ENCODE measurements around the gene GALNS. TPM values are rescaled to one million over a fixed set of nuclear protein-coding genes. Genes with fewer than 3 reads are reported as not detected.

GALNS gene
- total RNA-seq, 1 experiment from 2014 or later: 34.1 TPM

DNA sequence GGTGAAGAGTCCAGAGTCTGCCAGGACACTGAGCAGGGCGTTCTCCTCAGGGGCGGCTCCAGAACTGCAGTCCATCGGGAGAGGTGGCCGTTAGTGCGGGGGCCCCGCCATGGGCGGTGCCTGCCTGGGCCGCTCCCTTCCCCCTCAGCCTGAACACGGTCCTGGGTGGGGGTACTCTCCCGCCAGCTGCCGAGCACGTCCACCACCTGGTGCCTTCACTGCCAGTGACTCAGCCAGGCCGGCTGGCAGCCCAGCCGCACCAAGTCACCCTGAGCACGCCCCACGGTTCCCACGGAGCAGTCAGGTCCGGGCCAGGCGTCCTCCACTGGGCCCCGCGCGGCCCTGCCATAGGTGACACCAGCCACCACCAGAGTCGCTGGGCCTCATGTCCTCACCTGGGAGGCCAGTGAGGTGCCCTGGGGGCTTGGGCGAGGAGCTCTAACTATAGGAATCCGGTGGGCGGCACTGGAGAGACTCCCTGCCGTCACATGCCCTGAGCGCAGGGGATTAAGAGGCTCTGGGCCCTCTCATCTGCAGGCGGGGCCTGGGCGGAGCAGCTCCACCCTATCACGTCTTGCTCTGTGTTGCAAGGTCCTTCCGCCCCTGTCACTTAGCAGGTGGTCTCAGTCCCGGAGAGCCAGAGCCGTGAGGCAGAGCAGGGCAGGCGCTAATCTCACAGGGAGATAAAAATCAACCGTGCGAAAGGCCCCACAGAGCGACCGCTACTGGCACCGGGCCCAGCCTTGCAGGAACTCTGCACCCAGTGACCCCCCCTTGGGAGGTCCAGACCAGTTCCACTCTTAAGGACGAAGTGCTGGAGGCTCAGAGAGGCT lies 86.1 kb downstream of the GALNS start:
- DNase-seq (ENCODE audit: low read depth): peak; percentile 70

DNA sequence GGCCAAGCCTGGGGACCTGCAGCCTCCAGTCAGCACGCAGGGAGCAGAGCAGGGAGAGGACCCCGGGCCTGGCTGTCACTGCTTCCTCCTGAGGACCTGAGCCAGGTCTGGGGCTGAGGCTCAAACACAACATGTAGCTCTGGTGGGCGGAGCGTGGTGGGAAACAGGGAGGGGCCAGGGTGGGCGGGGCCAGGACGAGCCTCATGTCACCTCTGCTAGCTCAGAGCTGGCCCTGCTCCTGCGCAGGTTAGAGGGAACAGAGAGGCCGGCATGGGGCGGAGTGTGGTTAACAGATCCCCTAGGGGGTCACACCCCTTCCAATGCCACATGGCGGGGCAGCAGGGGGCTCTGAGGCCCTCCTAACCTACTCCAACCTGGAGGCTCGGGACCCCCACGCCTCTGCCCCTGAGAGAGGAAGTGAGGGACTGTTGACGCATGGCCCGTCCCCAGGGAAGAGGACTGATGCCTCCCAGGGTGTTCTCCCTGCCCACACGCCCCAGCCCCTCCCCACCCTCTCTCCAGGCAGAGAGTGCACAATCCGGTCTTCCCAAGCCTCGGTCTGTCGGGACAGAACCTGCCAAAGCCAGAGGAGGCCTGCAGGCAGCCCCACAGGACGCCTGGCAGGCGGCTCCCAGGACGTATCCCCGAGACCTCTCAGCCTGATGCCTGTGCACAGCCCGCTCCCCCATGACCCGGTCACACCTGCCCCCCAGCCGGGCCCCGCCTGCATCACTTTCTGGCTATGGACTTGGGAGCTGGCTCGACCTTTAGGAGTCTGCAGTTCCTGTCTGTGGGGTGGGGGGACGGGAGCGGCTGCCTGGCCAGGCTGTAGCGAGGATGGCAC lies 86.9 kb downstream of the GALNS start:
- no peak for DNase-seq (ENCODE audit: low read depth)

DNA sequence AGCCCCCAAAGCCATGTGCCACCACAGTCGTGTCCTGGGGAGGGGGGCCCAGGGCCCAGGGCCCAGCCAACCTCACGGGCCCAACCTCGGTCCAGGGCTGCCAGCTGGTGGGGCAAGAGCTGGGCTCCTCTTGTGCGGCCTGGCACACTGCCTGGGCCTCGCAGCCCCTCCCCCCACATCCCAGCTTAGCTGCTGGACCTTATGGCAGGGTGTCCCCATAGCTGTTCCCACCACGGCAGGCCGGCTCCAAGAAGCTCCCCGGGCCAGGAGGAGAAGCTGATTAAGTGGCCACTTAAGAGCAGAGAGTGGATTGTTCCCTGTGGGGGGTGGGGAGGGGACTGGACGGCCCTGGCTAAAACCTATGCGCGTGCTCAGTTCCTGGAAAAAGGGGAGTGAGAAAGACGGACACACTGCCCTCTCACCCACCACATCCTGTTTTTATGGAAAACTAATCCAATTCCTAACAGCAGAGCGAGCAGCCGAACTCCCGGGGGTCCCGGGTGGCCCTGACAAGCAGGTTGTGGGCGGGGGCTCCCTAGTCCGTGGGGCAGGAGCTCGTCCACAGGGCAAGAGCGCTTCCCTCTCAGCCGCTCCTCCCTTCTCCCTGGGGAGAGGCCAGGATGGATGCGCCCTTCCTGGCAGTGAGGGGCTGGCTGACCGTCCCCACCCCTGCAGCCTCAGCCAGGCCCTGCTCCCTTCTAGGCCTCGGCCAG lies 88.5 kb downstream of the GALNS start:
- DNase-seq (ENCODE audit: low read depth): no peak

DNA sequence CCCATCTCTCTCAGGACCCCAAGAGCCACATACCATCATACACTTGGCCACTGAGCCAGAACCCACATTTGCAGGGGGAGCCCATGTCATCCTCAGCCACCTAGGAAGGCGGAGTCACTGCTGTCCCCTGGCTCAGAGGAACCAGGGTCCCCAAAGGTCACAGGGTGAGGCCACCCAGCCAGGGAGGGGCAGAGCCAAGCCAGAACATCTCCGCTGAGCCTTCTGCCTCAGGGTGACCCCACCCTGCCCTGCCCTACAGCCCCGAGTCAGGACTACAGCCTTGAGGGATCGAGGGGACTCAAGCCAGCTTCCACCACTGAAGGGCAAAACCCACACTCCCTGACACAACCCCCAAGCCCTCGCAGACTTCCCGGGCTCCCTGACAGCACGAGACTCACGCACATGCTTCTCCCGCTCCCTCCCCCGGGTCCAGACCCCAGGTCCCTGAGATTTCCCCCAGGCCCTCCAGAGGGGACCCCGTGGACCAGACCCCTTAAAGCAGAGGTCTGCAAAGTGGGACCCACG lies 89.1 kb downstream of the GALNS start:
- no peak for DNase-seq (ENCODE audit: low read depth)

DNA sequence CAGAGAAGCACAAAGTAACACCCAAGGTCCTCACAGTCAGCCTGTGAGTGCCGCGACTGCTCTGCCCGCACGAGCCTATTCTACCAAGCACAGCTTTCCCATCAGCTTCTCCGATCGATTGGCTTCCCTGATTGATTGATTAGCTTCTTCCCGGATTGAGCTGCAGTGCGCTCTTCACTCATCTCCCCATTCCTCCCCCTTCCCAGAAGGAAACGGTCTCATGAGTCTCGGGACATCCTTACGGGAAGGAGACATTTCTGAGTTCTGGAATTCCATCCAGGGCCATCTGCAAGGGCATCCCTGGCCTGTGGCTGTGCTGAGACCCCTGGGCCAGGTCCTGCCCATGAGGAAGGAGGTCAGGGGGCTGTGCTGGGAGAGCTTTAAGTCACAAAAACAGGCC lies 89.8 kb downstream of the GALNS start:
- DNase-seq (ENCODE audit: low read depth): no peak

DNA sequence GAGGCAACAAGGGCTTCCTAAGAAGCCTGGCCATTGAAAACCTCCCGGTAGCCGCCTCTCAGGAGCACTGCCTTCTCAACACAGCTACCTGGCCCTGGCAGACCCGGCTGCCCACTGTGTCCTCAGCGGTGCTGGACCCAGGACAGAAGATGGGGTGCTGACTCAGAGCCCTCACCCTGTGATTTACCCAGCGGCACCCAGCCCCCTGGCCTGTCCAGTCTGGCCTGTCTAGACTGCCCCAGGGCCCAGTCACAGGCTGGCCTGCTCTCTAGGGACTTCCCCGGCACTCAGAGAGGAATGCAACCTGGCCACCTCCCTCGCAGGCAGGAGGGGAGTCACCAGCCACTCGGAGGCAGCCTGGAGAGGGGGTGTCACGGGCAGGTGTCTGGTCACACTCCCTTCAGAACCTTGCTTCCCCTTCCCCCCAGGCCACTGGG lies 91.8 kb downstream of the GALNS start:
- peak; percentile 91 for DNase-seq (ENCODE audit: low read depth)

DNA sequence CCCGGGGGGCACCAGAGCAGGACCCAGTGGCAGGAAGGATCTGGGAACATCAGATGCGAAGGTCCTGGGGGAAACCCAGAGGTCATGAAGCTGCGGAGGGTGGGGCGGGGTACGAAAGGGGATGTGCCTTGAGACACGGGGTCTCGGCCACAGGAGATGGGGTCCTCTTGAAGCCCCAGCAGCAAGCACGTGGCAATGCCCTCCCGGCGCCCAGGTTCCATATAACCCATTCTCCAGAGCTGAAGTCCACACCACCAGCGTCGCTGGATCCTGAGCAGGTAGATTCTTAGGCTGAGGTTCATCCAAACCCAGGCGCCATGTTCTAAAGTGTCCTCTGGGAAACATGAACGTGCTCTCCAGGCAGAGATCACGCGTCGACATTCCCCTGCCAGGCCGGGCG lies 92.7 kb downstream of the GALNS start:
- no peak for DNase-seq (ENCODE audit: low read depth)

Other genes starting within 250 kb of the GALNS start
- not detected in 2 replicates for gene IL17C, start 218.4 kb downstream of the GALNS start, total RNA-seq (2014; rRNA removed; shearing (Covaris generic))
- gene CYBA, start 205.9 kb downstream of the GALNS start, total RNA-seq (2014; rRNA removed; shearing (Covaris generic)): not detected in 2 replicates
- gene MVD, start 193.9 kb downstream of the GALNS start, total RNA-seq (2014; rRNA removed; shearing (Covaris generic)): 39.9 and 42.4 TPM in 2 replicates
- gene SNAI3, start 170.4 kb downstream of the GALNS start, total RNA-seq (2014; rRNA removed; shearing (Covaris generic)): not detected in 2 replicates
- gene RNF166, start 150.5 kb downstream of the GALNS start, total RNA-seq (2014; rRNA removed; shearing (Covaris generic)): 18.2 and 26.5 TPM in 2 replicates
- 11.1 and 16.2 TPM in 2 replicates for gene CTU2, start 150.4 kb downstream of the GALNS start, total RNA-seq (2014; rRNA removed; shearing (Covaris generic))
- gene PIEZO1, start 71.7 kb downstream of the GALNS start, total RNA-seq (2014; rRNA removed; shearing (Covaris generic)): 49.1 and 89.6 TPM in 2 replicates
- 12.8 and 44.4 TPM in 2 replicates for gene CDT1, start 53.2 kb downstream of the GALNS start, total RNA-seq (2014; rRNA removed; shearing (Covaris generic))
- gene APRT, start 45.0 kb downstream of the GALNS start, total RNA-seq (2014; rRNA removed; shearing (Covaris generic)): 136 and 151 TPM in 2 replicates
- 36.8 and 48.4 TPM in 2 replicates for gene TRAPPC2L, start 180 bp upstream of the GALNS start, total RNA-seq (2014; rRNA removed; shearing (Covaris generic))
- not detected in 2 replicates for gene PABPN1L, start 9.7 kb upstream of the GALNS start, total RNA-seq (2014; rRNA removed; shearing (Covaris generic))
- not detected in 2 replicates for gene CBFA2T3, start 120.3 kb upstream of the GALNS start, total RNA-seq (2014; rRNA removed; shearing (Covaris generic))
- 5.0 and 16.2 TPM in 2 replicates for gene ACSF3, start 236.9 kb upstream of the GALNS start, total RNA-seq (2014; rRNA removed; shearing (Covaris generic))